Osteoblast (primary cell): ENCODE results near the gene SMC4. TPM values are rescaled to one million over a fixed set of nuclear protein-coding genes. Genes with fewer than 3 reads are reported as not detected.

Experiments
- DNase-seq: peaks from one replicate; pipeline ENCODE4 v3.0.0; 2011; ENCODE audit warnings: low spot score, mixed read lengths; ENCODE audit not compliant: insufficient read length; ENCODE audit errors: missing footprints
- H2AFZ ChIP-seq: 2 replicates; pipeline ENCODE4 v1.6.0; 2011; ENCODE audit warnings: mild to moderate bottlenecking, low read length
- H3K27ac ChIP-seq: 2 replicates; pipeline ENCODE4 v1.5.1; 2011; ENCODE audit warnings: mild to moderate bottlenecking, low read depth, low read length, moderate library complexity
- H3K27me3 ChIP-seq: 2 replicates; pipeline ENCODE4 v1.6.0; 2012; ENCODE audit warnings: mild to moderate bottlenecking, control low read depth, inconsistent platforms, low read length, moderate library complexity; ENCODE audit not compliant: insufficient read depth
- H3K36me3 ChIP-seq: 2 replicates; pipeline ENCODE4 v1.5.1; 2011; ENCODE audit warnings: mild to moderate bottlenecking, low read length, control low read depth, moderate library complexity; ENCODE audit not compliant: insufficient read depth
- H3K4me1 ChIP-seq: 2 replicates; pipeline ENCODE4 v1.5.1; 2011; ENCODE audit warnings: mild to moderate bottlenecking, low read length, control low read depth, moderate library complexity; ENCODE audit not compliant: insufficient read depth
- H3K4me2 ChIP-seq: 2 replicates; pipeline ENCODE4 v1.6.0; 2011; ENCODE audit warnings: mild to moderate bottlenecking, low read length; ENCODE audit not compliant: insufficient read depth
- H3K4me3 ChIP-seq: fragments of 200-600 bp; sonication (generic); 3 replicates; pipeline ENCODE4 v1.5.1; 2012; ENCODE audit warnings: mild to moderate bottlenecking, low read length, inconsistent platforms; ENCODE audit not compliant: insufficient read depth
- H3K79me2 ChIP-seq: 2 replicates; pipeline ENCODE4 v1.6.0; 2012; ENCODE audit warnings: mild to moderate bottlenecking, low read length, control low read depth, inconsistent platforms; ENCODE audit not compliant: insufficient read depth
- H3K9me3 ChIP-seq: 2 replicates; pipeline ENCODE4 v1.5.1; 2011; ENCODE audit warnings: low read depth, low read length, control low read depth
- H4K20me1 ChIP-seq: 2 replicates; pipeline ENCODE4 v1.6.0; 2012; ENCODE audit warnings: mild to moderate bottlenecking, low read length, control low read depth; ENCODE audit not compliant: insufficient read depth
- CTCF ChIP-seq: IDR thresholded peaks from 2 replicates; pipeline ENCODE4 v1.5.1; 2011; ENCODE audit warnings: mild to moderate bottlenecking, low read depth, low read length, moderate library complexity; ENCODE audit errors: extremely low read depth
- total RNA-seq: library from RNA; depleted of rRNA; stranded (reverse); fragments of >200 nt; gene quantifications from 2 replicates; pipeline ENCODE4 v1.2.3, GENCODE V29; 2012

SMC4 gene
- total RNA-seq, 1 donor = 32.9 TPM

GRCh38 chr3:160417311-160417710, 17.9 kb downstream of the SMC4 start:
- peaks cover 80% of the 10 kb centered on the region for H3K36me3 ChIP-seq
- no peak overlapping the region for H3K4me2 ChIP-seq
- no peak overlapping the region for H3K27ac ChIP-seq
- no peaks in the 10 kb centered on the region for H3K9me3 ChIP-seq
- TF ChIP-seq CTCF = no peak
- no peak overlapping the region for H3K4me3 ChIP-seq
- H2AFZ ChIP-seq = no peak overlapping the region
- no peaks in the 10 kb centered on the region for H3K27me3 ChIP-seq
- H4K20me1 ChIP-seq = no peaks in the 10 kb centered on the region
- DNase-seq = no peak
- H3K79me2 ChIP-seq = peaks cover 69% of the 10 kb centered on the region
- no peaks in the 10 kb centered on the region for H3K4me1 ChIP-seq

GRCh38 chr3:160427832-160428424, 28.5 kb downstream of the SMC4 start:
- H3K4me3 ChIP-seq = no peak overlapping the region
- no peaks in the 10 kb centered on the region for H3K9me3 ChIP-seq
- DNase-seq = no peak
- no peak overlapping the region for H3K4me2 ChIP-seq
- H3K36me3 ChIP-seq = peaks cover 89% of the 10 kb centered on the region
- H4K20me1 ChIP-seq = no peaks in the 10 kb centered on the region
- H3K27ac ChIP-seq = no peak overlapping the region
- no peaks in the 10 kb centered on the region for H3K4me1 ChIP-seq
- no peak for TF ChIP-seq CTCF
- H3K79me2 ChIP-seq = peaks cover 53% of the 10 kb centered on the region
- no peaks in the 10 kb centered on the region for H3K27me3 ChIP-seq
- no peak overlapping the region for H2AFZ ChIP-seq

- no peaks in the 10 kb centered on the region for H3K27me3 ChIP-seq
- H3K4me3 ChIP-seq = no peak overlapping the region
- peak overlapping the region; percentile 64 for H3K27ac ChIP-seq
- no peak overlapping the region for H2AFZ ChIP-seq
- peak overlapping the region; percentile 37 for H3K4me2 ChIP-seq
- peaks cover 54% of the 10 kb centered on the region for H3K79me2 ChIP-seq
- peaks cover 11% of the 10 kb centered on the region for H3K4me1 ChIP-seq
- peaks cover 82% of the 10 kb centered on the region for H3K36me3 ChIP-seq
- TF ChIP-seq CTCF = no peak
- DNase-seq = peak; percentile 66
- H3K9me3 ChIP-seq = no peaks in the 10 kb centered on the region
- H4K20me1 ChIP-seq = no peaks in the 10 kb centered on the region
These were observed 34.6 kb downstream of the SMC4 start for GRCh38 chr3:160434071-160434470.

- no peaks in the 10 kb centered on the region for H3K27me3 ChIP-seq
- H3K79me2 ChIP-seq = peaks cover 64% of the 10 kb centered on the region
- no peak overlapping the region for H3K27ac ChIP-seq
- no peaks in the 10 kb centered on the region for H3K9me3 ChIP-seq
- H3K36me3 ChIP-seq = peaks cover 76% of the 10 kb centered on the region
- no peak for DNase-seq
- H3K4me2 ChIP-seq = no peak overlapping the region
- H4K20me1 ChIP-seq = no peaks in the 10 kb centered on the region
- no peak overlapping the region for H2AFZ ChIP-seq
- no peak overlapping the region for H3K4me3 ChIP-seq
- no peak for TF ChIP-seq CTCF
- H3K4me1 ChIP-seq = peaks cover 11% of the 10 kb centered on the region
These were observed 35.6 kb downstream of the SMC4 start for GRCh38 chr3:160435095-160435494.
